Fibroblast of skin of right biceps (primary cell): Measurements from ENCODE around the gene LAMB1.
"Not testable (repeated sequence)": the region's sequence is repeated elsewhere in the genome, so short reads cannot be mapped to it uniquely, and the experiment has no call there.

Experiments
- DNase-seq: peaks from one replicate; pipeline ENCODE4 v3.0.0-alpha.2; 2013

The LAMB1 gene

DNA sequence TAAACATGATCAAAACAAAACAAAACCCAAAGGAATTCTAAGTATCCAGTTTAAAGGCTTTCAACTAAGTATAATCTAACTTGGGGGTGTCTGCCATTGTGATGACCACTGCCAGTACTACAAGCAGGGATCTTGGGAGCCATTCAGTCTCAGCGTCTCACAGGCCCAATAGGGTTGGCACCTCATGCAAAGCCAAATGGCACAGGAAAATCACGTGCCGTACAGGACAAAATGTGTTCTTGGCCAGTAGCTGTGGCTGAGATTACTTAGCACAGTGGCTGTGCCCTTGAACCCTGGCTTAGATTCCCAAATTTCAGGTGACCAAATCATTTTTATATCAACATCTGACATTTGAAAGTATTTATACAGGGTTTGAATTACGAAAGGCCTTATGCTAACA lies 62.0 kb downstream of the LAMB1 start:
- DNase-seq = no peak

DNA sequence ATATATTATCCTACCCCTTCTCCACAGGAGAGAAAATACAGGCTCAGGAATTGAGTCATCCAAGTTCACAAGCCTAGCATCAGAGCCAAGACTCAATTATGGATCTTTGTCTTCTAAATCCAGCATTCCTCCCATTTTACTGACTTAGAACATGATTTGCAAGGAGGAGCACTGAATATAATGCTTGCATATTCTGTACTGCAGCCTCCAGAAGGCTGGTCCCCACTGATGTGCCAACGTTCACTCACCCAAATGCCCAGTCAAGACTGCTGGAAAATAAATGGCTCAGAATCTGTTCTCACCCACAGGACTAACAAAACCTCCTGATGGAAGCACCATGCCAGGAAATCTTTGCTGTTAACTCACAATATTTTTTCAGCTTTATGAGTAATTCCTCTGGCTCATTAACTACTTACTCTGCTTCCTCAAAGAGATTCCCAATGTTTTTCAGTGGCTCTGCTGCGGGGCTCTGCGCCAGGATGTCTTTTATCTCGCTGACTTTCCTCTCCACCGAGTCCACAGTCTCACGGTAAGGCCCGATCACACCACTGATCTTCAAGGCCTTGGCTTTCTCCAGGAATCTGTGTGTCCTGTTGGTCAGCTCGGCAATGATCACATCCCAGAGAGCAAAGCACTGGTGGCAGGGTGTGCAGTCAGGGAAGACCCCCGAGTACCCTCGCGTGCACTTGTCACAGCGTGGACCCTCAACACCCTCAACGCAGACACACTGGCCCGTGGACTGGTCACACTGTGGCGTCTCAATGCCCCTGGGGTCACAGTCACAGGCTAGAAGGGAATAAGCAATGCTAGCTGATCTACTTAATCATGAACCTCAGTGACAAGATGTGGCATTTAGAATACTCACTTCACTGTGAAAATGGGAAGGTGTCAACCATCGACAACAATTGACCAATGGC lies 63.1 kb downstream of the LAMB1 start:
- DNase-seq = peak; percentile 92

DNA sequence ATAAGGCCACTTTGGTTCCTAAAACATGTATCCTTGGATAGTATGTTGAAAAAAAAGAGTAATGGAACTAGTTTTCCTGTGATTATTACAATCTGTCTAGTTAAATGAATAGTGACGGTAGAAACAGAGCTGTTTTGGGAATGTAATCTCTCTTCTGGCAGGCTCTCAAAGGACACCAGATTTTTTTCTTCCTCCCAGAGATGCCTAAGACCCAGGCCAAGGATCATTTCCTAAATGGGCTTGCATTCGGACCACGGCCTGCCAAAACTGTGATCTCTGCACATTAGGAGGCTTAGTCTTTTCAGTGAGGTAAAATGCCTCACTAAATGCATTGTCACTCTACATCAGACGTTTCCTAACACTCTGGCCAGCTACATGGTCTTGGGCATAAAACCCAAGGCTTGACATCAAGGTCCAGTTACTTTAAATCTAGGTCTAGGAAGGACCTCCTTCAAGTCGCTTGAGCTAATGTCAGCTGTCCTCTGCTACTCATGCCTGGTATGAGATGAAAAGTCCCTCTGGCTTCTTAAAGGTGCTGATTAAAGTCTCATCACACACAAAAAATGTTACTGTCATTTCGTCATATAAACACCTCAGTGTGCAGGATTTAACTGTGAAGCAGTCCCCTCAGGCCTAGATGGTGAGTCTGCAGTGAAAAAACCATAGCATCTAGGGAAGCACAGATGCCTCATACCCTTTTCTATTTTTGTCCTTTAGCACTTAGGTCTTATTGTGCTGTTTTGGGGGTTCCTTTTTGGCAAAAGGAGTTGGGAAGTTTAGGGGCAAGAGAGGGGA lies 64.3 kb downstream of the LAMB1 start:
- peak; percentile 39 for DNase-seq

- DNase-seq = no peak
Measured at GRCh38 chr7:107937531-107937930, 65.4 kb downstream of the LAMB1 start.

DNA sequence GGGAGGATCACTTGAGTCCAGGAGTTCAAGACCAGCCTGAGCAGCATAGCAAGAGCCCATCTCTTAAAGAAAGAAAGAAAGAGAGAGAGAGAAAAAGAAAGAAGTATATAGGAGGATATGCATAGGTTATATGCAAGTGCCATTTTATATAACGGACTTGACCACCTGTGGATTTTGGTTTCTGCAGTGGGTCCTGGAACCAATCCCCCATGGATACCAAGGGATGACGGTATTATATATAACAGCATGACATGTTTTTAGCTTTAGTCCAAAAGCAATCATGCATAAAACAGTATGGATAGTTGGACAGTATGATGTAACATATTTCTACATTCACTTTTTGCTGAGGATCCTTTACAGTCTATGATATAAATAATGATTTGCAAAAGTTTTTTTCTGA lies 66.6 kb downstream of the LAMB1 start:
- DNase-seq = no peak

DNA sequence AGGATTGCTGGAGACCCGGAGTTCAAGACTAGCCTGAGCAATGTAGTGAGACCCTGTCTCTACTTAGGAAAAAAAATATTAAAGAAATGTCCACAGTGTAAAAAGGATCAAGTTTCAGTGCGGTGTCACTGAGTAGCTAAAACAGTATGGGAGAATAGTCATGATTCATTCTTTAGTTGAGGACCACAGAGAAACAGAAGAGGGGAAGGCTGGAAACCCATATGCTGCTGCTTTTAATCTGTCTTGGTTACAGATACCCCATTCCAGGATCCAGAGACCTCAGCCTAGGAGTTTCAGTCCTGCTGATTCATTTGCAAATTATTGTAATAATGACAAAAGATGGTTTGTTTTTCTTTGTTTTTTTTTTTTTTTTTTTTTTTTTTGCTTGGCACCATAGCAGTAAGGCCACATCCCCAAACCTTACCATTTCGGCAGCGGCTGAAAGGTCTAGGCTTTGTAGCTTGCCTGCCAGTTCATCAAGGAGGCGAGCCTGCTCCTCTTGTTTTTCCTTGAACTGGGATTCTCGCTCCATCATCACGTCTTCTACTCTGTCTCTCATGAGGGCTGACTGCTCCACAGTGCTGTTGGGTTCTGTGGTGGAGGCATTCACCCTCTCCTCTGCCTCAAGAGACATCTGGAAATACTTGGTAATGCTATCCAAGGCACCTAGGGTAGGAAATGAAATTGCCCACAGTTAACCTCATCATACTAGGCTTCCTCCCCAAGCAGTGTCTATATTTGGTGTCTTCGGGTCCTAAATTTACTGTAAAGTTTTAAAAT lies 67.8 kb downstream of the LAMB1 start:
- peak; percentile 91 for DNase-seq

DNA sequence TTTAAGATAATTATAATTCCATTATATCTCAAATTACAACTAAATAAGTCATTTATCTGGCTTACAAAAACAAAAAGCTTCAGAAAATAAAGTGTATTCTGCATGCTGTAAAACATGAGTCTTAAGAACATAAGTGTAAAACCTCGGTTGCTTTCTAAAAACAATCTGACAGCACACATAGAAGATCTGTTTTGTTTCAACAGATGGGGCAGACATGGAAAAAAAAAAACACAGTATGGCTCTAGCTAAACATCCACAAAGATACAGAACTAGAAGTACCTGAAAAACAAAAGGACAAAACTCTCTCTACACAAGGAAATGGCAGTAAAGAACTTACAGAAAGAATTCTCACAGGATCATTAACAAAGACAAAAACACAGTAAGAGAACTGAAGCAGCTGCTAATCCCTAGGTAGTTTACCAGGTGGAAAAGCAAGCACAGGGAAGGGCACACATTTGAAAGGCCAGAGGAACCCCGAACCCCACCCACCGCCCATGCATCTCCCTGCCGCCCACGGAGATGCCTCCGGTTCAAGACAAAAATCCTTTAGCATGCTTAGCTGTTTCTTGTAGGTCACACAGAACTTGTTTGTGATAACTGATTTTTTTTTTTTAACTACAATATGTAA lies 69.5 kb downstream of the LAMB1 start:
- DNase-seq = no peak

- no peak for DNase-seq
Measured at GRCh38 chr7:107932805-107933204, 70.2 kb downstream of the LAMB1 start.

GRCh38 chr7:107931740-107932515 lies 71.0 kb downstream of the LAMB1 start:
- DNase-seq = no peak

DNA sequence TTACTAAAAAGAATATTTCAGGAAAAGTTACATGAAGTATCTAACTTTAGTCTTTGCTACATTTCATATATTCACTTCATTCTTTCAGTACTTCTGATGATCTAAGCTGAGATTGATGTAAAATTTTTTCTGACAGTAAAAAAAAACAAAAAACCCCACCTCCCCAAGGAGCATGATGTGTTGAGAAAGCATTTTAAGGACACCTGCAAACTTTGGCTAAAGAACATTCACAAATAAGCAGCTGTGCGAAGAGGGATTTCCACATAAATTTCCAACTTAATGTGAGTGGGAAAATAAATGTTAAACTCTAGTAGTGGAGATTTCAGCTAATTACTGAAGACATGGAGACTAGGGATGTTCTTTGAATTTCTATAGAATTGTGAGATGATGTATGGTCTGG lies 76.5 kb downstream of the LAMB1 start:
- no peak for DNase-seq

- no peak for DNase-seq
Measured at GRCh38 chr7:107924841-107925504, 78.0 kb downstream of the LAMB1 start.

GRCh38 chr7:107922886-107923285 lies 80.1 kb downstream of the LAMB1 start:
- DNase-seq = no peak

DNA sequence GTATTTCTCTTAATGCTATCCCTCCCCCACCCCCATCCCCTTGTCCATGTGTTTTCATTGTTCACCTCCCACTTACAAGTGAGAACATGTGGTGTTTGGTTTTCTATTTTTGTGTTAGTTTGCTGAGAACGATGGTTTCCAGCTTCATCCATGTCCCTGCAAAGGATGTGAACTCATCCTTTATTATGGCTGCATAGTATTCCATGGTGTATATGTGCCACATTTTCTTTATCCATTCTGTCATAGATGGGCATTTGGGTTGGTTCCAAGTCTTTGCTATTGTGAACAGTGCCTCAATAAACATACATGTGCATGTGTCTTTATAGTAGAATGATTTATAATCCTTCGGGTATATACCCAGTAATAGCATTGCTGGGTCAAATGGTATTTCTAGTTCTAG lies 81.1 kb downstream of the LAMB1 start:
- DNase-seq = not testable (repeated sequence)

DNA sequence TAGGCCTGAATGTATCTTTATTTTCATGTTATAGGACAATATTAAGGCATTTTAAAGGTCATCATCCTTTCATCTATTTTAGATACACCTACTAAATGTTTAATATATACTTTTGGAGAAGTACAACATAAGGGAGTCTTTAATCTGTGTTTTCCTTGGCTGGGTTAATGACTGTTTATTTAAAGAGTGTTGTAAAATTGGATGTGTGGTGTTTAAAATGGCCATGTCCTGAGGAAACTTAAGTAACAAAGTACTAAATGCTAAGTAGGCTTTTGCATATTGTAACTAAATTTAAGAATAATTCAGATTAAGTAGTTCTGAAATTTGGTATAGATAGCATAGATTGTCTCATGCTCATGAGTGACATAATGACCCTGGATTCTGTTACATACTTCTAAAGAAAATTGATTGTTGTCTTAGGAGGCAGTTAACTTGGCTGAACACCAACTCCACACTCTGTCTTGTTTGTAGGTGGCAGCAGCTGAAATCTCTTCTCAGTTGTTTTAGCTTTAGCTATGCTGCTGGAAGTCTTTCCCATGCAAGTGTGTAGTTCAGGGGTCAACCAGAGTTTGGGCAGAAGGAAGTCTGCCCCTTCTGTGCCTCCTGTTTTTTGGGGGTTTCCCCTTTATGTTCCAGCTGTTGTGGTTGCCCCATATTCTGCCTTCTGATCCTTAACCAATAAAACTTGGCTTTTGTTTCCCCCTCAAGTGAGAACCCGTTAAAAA lies 82.8 kb downstream of the LAMB1 start:
- DNase-seq = no peak

GRCh38 chr7:107918948-107919347 lies 84.0 kb downstream of the LAMB1 start:
- no peak for DNase-seq

DNA sequence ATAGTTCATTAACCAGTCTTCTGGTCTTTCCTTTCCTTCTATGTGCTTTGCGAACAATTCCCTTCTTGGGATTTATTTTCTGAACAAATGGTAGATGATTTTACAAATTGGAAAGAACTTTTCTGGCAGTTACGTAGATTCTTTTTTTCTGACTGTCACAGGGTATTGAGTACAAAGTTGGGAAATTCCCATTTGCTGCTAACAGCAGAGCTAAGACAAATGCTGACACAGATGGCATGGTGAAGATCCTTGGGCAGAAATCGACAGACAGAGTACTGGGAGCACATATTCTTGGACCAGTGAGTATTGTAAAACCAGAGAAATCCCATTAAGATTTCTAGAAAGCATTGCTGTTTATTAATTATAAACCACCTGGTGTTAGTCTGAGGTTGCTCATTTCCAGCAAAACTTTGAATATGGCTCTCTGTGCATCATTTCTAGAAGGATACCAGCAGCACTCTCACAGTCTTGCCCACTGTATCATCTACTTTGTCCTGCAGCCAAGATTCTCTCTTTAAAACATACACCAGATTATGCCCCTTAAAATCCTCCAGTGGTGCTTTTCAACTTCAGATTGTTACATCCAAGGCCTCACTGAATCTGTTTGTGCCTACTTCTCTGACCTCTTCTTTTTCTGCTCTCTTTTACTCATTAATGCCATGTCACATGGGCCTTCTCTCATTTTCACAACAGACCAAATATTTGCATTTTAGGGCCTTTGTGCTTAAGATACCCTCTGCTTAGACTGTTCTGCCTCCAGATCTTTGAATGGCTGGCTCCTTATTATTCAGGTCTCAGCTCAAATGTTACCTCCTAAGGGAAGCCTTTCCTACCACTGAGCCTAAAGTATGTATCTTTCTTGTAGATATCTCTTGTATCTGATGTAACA lies 85.0 kb downstream of the LAMB1 start:
- no peak for DNase-seq

GRCh38 chr7:107915541-107915940 lies 87.4 kb downstream of the LAMB1 start:
- DNase-seq = no peak

DNA sequence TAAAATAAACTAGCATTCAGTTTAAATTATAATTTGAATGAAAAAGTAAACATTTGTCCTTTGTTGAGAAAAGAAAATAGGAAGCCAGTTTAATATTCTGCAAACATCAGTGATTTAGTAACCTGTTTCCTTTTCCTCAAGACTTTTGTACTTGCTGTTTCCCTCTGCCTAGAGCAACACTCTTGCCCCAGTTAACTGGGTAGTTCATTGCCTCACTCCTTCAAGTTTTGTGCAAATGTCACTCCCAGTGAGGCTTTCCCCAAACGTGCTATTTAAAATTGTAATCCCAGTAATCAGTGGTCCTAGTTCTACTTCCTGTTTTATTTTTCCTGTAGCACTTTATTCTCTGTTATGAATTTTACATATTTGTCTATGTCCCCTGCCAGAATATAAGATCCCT lies 88.1 kb downstream of the LAMB1 start:
- no peak for DNase-seq

DNA sequence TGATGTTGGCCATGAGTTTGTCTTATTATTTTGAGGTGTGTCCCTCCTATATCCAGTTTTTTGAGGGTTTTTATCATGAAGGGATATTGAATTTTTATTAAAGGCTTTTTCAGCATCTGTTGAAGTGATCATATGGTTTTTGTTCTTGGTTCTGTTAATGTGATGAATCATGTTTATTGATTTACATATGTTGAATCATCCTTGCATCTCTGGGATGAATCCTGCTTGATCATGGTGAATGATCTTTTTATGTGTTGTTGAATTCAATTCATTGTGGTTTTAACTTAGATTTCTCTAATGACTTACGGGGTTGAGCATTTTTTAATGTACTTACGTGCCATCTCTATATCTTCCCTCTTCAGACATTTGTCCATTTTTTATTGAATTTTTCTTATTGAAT lies 89.1 kb downstream of the LAMB1 start:
- peak; percentile 36 for DNase-seq

- DNase-seq = no peak
Measured at GRCh38 chr7:107911981-107912380, 91.0 kb downstream of the LAMB1 start.
